GM12878 (cell line): ENCODE results near the gene MAML3. TPM values are rescaled to one million over a fixed set of nuclear protein-coding genes. Genes with fewer than 3 reads are reported as not detected.

Experiments used
- CBX5 ChIP-seq: sonication (generic); IDR thresholded peaks from 2 replicates; pipeline ENCODE4 v1.6.1; 2016; ENCODE audit warnings: low read depth, moderate library complexity, mild to moderate bottlenecking, inconsistent platforms
- EED ChIP-seq: sonication (generic); IDR thresholded peaks from 2 replicates; pipeline ENCODE4 v1.6.1; 2016; ENCODE audit warnings: antibody characterized with exemption, low read depth
- GATAD2B ChIP-seq: fragments of 450-650 bp; conservative IDR thresholded peaks from 2 replicates; pipeline ENCODE4 v1.6.1; 2017; ENCODE audit warnings: low read depth, mild to moderate bottlenecking, moderate library complexity
- IKZF2 ChIP-seq, 2 experiments: fragments of 450-650 bp; IDR thresholded peaks; 2 replicates each; pipeline ENCODE4 v1.6.1; 2017; ENCODE audit warnings: mild to moderate bottlenecking in 2 of 2, moderate library complexity in 2 of 2
- IRF4 ChIP-seq: IDR thresholded peaks from 2 replicates; pipeline ENCODE4 v1.6.1; 2011; ENCODE audit warnings: low read depth, low read length
- MEF2B ChIP-seq: fragments of 450-650 bp; IDR thresholded peaks from 2 replicates; pipeline ENCODE4 v1.6.1; 2018; ENCODE audit warnings: mild to moderate bottlenecking, moderate library complexity; ENCODE audit not compliant: partially characterized antibody, poor library complexity, severe bottlenecking
- MYB ChIP-seq: fragments of 150-350 bp; IDR thresholded peaks from 2 replicates; pipeline ENCODE4 v1.6.1; 2014; ENCODE audit warnings: mild to moderate bottlenecking, low read depth, low read length, borderline replicate concordance
- NBN ChIP-seq: fragments of 450-650 bp; IDR thresholded peaks from 2 replicates; pipeline ENCODE4 v1.6.1; 2016
- NFIC ChIP-seq: IDR thresholded peaks from 2 replicates; pipeline ENCODE4 v1.6.1; 2012; ENCODE audit warnings: low read depth, mild to moderate bottlenecking, inconsistent platforms, low read length, moderate library complexity
- NR2C2 ChIP-seq: IDR thresholded peaks from 2 replicates; pipeline ENCODE4 v1.6.1; 2011; ENCODE audit warnings: borderline replicate concordance, low read depth; ENCODE audit not compliant: control insufficient read depth, insufficient read length
- RELA ChIP-seq: fragments of 450-650 bp; IDR thresholded peaks from 2 replicates; pipeline ENCODE4 v1.8.0; 2014; ENCODE audit warnings: borderline replicate concordance; ENCODE audit not compliant: partially characterized antibody
- SMAD1 ChIP-seq: fragments of 450-650 bp; IDR thresholded peaks from 2 replicates; pipeline ENCODE4 v1.6.1; 2018; ENCODE audit warnings: mild to moderate bottlenecking, low read depth; ENCODE audit not compliant: partially characterized antibody
- SMAD5 ChIP-seq: IDR thresholded peaks from 2 replicates; pipeline ENCODE4 v1.6.1; 2016; ENCODE audit warnings: antibody characterized with exemption, low read depth
- SPI1 ChIP-seq: IDR thresholded peaks from 2 replicates; pipeline ENCODE4 v1.6.1; 2011; ENCODE audit warnings: low read depth, mild to moderate bottlenecking, low read length, moderate library complexity, borderline replicate concordance; ENCODE audit not compliant: insufficient read depth
- SREBF2 ChIP-seq: IDR thresholded peaks from 2 replicates; pipeline ENCODE4 v1.6.1; 2012; ENCODE audit warnings: mild to moderate bottlenecking, low read length
- SUPT20H ChIP-seq: IDR thresholded peaks from 2 replicates; pipeline ENCODE4 v1.6.1; 2011; ENCODE audit warnings: low read depth, mild to moderate bottlenecking, low read length, moderate library complexity, borderline replicate concordance; ENCODE audit not compliant: control insufficient read depth
- WRNIP1 ChIP-seq: IDR thresholded peaks from 2 replicates; pipeline ENCODE4 v1.6.1; 2011; ENCODE audit warnings: low read depth, low read length, improper control_type of control experiment, borderline replicate concordance
- ZBED1 ChIP-seq: IDR thresholded peaks from 2 replicates; pipeline ENCODE4 v1.6.1; 2016; ENCODE audit warnings: borderline replicate concordance
- polyA plus RNA-seq, 11 experiments: library from polyadenylated mRNA; depleted of rRNA in 4 of 11; unstranded in 6 of 11; stranded (reverse) in 5 of 11; fragments of >200 nt; fragmentation: Nextera tagmentation in 4 of 11; fragmentation: Illumina TruSeq in 1 of 11; extraction: Ambion mirVana in 4 of 11; extraction: Trizol in 1 of 11; gene quantifications; 1 replicate in 1 of 11; 2 replicates in 10 of 11; pipeline versions ENCODE4 v1.2.1 to v1.2.3, GENCODE V29; 2011 to 2016; ENCODE audit warnings: inconsistent platforms in 2 of 11, missing spikeins in 2 of 11, low read depth in 1 of 11
- total RNA-seq, 4 experiments: library from RNA; depleted of rRNA in 3 of 4; stranded (reverse); fragments of >200 nt in 3 of 4; fragmentation: Illumina TruSeq in 1 of 4; extraction: Trizol in 1 of 4; gene quantifications; 2 replicates each; pipeline versions ENCODE4 v1.2.1 to v1.2.3, GENCODE V29; 2013 to 2021
- TF ChIP-seq, protein P1 (sequence below): fragments of 450-650 bp; IDR thresholded peaks from 2 replicates; pipeline ENCODE4 v1.6.1; 2016; ENCODE audit warnings: mild to moderate bottlenecking, moderate library complexity, borderline replicate concordance
- TF ChIP-seq, protein P2 (sequence below): fragments of 450-650 bp; IDR thresholded peaks from 2 replicates; pipeline ENCODE4 v1.6.1; 2017; ENCODE audit warnings: mild to moderate bottlenecking
- TF ChIP-seq, protein P3 (sequence below): fragments of 450-650 bp; IDR thresholded peaks from 2 replicates; pipeline ENCODE4 v1.6.1; 2017; ENCODE audit warnings: mild to moderate bottlenecking, moderate library complexity

The MAML3 gene
- total and polyA plus RNA-seq, 10 of the 15 experiments (the other 5 are each of a cell fraction or from before 2014, with no cell fraction given), result under 0.01 to 0.53 (median 0.06) TPM; not detected in 2

DNA sequence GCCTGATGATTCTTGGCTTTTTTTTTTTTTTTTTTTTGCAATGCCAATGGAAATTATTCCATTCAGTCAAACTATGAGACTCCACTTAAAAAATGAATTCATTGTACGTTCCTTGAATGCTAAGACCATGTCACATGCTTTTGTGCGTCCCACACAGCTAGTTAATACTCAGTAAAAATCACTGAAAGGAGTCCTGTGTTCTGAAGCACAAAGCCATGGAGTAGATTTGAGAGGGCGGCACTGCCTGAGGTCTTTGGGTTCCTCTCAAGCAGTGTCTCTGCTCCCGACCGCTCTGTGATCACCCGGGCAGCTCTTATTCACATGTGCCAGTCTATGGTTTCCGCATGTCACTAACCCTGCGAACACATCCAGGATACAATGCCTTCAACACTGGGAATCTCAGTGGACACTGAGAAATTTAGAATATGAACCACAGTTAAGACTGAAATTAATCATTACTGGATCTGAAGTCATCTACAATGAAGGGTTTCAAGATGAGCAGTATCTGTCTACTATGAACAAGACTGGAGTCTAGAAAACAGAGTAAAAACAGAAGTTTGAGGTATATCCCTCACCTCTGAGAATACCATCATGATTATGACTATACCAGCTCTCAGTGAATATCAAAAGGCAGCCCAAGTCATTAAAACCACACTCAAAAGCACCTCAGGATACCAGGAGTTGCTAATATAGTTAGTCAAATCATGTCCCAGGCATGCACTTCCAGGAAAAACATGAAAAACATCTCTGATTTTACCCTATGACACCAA lies 295.4 kb downstream of the MAML3 start (continued):
- TF ChIP-seq IKZF2 (IDR thresholded peaks at IDR 0.05) (peak; percentile 61 to 78), GATAD2B (no peak), SPI1 (no peak), MEF2B (no peak), CBX5 (no peak), ZBED1 (peak; percentile 91), NBN (no peak), NFIC (peak; percentile 99), NR2C2 (no peak), SUPT20H (no peak), SMAD5 (no peak), RELA (no peak), SMAD1 (no peak), MYB (no peak), SREBF2 (no peak), EED (peak; percentile 88), IRF4 (peak; percentile 91), WRNIP1 (no peak)
- TF ChIP-seq, protein P1, sequence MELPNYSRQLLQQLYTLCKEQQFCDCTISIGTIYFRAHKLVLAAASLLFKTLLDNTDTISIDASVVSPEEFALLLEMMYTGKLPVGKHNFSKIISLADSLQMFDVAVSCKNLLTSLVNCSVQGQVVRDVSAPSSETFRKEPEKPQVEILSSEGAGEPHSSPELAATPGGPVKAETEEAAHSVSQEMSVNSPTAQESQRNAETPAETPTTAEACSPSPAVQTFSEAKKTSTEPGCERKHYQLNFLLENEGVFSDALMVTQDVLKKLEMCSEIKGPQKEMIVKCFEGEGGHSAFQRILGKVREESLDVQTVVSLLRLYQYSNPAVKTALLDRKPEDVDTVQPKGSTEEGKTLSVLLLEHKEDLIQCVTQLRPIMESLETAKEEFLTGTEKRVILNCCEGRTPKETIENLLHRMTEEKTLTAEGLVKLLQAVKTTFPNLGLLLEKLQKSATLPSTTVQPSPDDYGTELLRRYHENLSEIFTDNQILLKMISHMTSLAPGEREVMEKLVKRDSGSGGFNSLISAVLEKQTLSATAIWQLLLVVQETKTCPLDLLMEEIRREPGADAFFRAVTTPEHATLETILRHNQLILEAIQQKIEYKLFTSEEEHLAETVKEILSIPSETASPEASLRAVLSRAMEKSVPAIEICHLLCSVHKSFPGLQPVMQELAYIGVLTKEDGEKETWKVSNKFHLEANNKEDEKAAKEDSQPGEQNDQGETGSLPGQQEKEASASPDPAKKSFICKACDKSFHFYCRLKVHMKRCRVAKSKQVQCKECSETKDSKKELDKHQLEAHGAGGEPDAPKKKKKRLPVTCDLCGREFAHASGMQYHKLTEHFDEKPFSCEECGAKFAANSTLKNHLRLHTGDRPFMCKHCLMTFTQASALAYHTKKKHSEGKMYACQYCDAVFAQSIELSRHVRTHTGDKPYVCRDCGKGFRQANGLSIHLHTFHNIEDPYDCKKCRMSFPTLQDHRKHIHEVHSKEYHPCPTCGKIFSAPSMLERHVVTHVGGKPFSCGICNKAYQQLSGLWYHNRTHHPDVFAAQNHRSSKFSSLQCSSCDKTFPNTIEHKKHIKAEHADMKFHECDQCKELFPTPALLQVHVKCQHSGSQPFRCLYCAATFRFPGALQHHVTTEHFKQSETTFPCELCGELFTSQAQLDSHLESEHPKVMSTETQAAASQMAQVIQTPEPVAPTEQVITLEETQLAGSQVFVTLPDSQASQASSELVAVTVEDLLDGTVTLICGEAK, result no peak
- TF ChIP-seq, protein P2, sequence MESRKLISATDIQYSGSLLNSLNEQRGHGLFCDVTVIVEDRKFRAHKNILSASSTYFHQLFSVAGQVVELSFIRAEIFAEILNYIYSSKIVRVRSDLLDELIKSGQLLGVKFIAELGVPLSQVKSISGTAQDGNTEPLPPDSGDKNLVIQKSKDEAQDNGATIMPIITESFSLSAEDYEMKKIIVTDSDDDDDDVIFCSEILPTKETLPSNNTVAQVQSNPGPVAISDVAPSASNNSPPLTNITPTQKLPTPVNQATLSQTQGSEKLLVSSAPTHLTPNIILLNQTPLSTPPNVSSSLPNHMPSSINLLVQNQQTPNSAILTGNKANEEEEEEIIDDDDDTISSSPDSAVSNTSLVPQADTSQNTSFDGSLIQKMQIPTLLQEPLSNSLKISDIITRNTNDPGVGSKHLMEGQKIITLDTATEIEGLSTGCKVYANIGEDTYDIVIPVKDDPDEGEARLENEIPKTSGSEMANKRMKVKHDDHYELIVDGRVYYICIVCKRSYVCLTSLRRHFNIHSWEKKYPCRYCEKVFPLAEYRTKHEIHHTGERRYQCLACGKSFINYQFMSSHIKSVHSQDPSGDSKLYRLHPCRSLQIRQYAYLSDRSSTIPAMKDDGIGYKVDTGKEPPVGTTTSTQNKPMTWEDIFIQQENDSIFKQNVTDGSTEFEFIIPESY, result no peak
- TF ChIP-seq, protein P3, sequence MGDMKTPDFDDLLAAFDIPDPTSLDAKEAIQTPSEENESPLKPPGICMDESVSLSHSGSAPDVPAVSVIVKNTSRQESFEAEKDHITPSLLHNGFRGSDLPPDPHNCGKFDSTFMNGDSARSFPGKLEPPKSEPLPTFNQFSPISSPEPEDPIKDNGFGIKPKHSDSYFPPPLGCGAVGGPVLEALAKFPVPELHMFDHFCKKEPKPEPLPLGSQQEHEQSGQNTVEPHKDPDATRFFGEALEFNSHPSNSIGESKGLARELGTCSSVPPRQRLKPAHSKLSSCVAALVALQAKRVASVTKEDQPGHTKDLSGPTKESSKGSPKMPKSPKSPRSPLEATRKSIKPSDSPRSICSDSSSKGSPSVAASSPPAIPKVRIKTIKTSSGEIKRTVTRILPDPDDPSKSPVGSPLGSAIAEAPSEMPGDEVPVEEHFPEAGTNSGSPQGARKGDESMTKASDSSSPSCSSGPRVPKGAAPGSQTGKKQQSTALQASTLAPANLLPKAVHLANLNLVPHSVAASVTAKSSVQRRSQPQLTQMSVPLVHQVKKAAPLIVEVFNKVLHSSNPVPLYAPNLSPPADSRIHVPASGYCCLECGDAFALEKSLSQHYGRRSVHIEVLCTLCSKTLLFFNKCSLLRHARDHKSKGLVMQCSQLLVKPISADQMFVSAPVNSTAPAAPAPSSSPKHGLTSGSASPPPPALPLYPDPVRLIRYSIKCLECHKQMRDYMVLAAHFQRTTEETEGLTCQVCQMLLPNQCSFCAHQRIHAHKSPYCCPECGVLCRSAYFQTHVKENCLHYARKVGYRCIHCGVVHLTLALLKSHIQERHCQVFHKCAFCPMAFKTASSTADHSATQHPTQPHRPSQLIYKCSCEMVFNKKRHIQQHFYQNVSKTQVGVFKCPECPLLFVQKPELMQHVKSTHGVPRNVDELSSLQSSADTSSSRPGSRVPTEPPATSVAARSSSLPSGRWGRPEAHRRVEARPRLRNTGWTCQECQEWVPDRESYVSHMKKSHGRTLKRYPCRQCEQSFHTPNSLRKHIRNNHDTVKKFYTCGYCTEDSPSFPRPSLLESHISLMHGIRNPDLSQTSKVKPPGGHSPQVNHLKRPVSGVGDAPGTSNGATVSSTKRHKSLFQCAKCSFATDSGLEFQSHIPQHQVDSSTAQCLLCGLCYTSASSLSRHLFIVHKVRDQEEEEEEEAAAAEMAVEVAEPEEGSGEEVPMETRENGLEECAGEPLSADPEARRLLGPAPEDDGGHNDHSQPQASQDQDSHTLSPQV, result no peak
